C4-2B (cell line): ENCODE results near the gene UBXN2A.

Experiments
- H3K27ac ChIP-seq: fragments of 450-650 bp; 2 replicates; pipeline ENCODE4 v1.5.1; 2017
- ZFX ChIP-seq: fragments of 450-650 bp; IDR thresholded peaks from 2 replicates; pipeline ENCODE4 v1.6.1; 2017
- TF ChIP-seq, protein P1 (sequence below): fragments of 450-650 bp; conservative IDR thresholded peaks from 2 replicates; pipeline ENCODE4 v1.5.1; 2017; ENCODE audit warnings: mild to moderate bottlenecking

UBXN2A gene, protein sequence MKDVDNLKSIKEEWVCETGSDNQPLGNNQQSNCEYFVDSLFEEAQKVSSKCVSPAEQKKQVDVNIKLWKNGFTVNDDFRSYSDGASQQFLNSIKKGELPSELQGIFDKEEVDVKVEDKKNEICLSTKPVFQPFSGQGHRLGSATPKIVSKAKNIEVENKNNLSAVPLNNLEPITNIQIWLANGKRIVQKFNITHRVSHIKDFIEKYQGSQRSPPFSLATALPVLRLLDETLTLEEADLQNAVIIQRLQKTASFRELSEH

GRCh38 chr2:23939987-23940717 lies at the start of gene UBXN2A:
Gene UBXN2A (plus strand): TSS chr2:23940463. CDS start chr2:23958315, 17,852 bp downstream.
- peak within 1 kb of the TSS; percentile 78 for H3K27ac ChIP-seq
- TF ChIP-seq, protein P1, sequence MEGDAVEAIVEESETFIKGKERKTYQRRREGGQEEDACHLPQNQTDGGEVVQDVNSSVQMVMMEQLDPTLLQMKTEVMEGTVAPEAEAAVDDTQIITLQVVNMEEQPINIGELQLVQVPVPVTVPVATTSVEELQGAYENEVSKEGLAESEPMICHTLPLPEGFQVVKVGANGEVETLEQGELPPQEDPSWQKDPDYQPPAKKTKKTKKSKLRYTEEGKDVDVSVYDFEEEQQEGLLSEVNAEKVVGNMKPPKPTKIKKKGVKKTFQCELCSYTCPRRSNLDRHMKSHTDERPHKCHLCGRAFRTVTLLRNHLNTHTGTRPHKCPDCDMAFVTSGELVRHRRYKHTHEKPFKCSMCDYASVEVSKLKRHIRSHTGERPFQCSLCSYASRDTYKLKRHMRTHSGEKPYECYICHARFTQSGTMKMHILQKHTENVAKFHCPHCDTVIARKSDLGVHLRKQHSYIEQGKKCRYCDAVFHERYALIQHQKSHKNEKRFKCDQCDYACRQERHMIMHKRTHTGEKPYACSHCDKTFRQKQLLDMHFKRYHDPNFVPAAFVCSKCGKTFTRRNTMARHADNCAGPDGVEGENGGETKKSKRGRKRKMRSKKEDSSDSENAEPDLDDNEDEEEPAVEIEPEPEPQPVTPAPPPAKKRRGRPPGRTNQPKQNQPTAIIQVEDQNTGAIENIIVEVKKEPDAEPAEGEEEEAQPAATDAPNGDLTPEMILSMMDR = no peak
- peak; percentile 71; the same call in 1 of the 2 replicates for TF ChIP-seq ZFX

GRCh38 chr2:23900133-23900532 lies 40.1 kb upstream of the UBXN2A start:
- H3K27ac ChIP-seq = no peak overlapping the region
- TF ChIP-seq, protein P1 = no peak
- no peak for TF ChIP-seq ZFX

DNA sequence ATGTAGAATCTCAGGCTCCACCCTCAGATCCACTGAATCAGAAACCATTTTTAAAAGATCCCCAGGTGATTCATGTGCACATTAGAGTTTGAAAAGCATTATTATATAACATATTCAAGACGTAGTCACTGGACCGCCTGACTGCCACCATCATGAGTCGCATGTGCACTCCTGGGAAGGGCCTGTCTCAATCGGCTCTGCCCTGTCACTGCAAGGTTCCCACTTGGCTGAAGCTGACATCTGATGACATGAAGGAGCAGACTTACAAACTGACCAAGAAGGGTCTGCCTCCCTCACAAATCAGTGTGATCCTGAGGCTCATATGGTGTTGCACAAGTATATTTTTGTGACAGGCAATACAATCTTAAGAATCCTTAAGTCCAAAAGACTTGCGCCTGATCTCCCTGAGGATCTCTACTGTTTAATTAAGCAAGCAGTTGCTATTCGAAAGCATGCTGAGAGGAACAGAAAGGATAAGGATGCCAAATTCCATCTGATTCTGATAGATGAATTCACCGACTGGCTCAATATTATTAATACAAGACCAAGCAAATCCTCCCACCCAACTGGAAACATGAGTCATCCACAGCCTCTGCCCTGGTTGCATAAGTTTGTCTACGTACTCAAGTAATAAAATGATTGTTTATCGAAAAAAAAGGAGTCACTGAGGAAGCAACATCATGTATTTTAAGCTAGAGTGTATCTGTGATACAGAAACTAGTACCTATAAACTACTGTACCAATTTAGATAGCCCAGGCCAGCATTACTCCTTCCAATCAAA lies 39.5 kb upstream of the UBXN2A start:
- TF ChIP-seq ZFX = no peak
- TF ChIP-seq, protein P1 = no peak
- H3K27ac ChIP-seq = peak overlapping the region; percentile 31; the same call in 1 of the 2 replicates

GRCh38 chr2:23901966-23902846 lies 38.1 kb upstream of the UBXN2A start:
- TF ChIP-seq ZFX = no peak
- TF ChIP-seq, protein P1 = no peak
- peak overlapping the region; percentile 10; the same call in 1 of the 2 replicates for H3K27ac ChIP-seq

- TF ChIP-seq, protein P1 = no peak
- no peak for TF ChIP-seq ZFX
- peak overlapping the region; percentile 10; the same call in 1 of the 2 replicates for H3K27ac ChIP-seq
Observed at GRCh38 chr2:23903034-23903433, 37.2 kb upstream of the UBXN2A start.

GRCh38 chr2:23904215-23904614 lies 36.0 kb upstream of the UBXN2A start:
- TF ChIP-seq, protein P1 = no peak
- TF ChIP-seq ZFX = no peak

More at GRCh38 chr2:23904215-23904614, 36.0 kb upstream of the UBXN2A start:
- no peak overlapping the region for H3K27ac ChIP-seq
